GM18873 (cell line): ENCODE measurements around the gene CDKN1B.

Experiments used
- ATAC-seq: cut with Tn5 transposase; IDR thresholded peaks from one replicate; pipeline ENCODE4 v1.9.1; 2021; ENCODE audit warnings: mild to moderate bottlenecking, moderate library complexity, moderate number of reproducible peaks; ENCODE audit not compliant: unreplicated experiment, low FRiP score

The CDKN1B gene

DNA sequence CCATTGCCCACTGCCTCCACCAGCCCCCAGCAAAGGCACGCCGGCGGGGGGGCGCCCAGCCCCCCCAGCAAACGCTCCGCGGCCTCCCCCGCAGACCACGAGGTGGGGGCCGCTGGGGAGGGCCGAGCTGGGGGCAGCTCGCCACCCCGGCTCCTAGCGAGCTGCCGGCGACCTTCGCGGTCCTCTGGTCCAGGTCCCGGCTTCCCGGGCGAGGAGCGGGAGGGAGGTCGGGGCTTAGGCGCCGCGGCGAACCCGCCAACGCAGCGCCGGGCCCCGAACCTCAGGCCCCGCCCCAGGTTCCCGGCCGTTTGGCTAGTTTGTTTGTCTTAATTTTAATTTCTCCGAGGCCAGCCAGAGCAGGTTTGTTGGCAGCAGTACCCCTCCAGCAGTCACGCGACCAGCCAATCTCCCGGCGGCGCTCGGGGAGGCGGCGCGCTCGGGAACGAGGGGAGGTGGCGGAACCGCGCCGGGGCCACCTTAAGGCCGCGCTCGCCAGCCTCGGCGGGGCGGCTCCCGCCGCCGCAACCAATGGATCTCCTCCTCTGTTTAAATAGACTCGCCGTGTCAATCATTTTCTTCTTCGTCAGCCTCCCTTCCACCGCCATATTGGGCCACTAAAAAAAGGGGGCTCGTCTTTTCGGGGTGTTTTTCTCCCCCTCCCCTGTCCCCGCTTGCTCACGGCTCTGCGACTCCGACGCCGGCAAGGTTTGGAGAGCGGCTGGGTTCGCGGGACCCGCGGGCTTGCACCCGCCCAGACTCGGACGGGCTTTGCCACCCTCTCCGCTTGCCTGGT, at the start of gene CDKN1B:
TSS of gene CDKN1B (plus strand) at position 576 of the 793 bp plus-strand sequence. CDS start 472 bp downstream, outside the sequence.
- peak; percentile 30 for ATAC-seq

DNA sequence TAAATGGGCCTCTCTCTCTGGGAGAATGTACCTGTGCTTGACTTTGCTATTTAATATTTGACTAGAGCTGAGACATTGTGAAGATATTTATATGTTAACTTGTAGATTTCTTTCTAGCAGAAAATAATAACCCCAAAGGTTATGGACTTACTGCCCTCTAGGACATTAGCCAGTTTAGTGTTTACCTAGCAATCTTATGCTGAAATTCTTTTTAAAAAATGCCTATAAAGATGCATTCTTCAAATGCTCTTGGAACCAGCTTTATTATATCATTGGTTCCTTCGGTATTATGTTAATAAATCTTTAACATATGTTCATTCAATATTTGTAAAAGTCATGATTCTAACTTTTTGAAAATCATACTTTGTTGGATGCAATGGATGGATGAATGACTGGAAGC, 49.2 kb upstream of the CDKN1B start:
- no peak for ATAC-seq

GRCh38 chr12:12669020-12669419, 48.1 kb upstream of the CDKN1B start:
- ATAC-seq: no peak

DNA sequence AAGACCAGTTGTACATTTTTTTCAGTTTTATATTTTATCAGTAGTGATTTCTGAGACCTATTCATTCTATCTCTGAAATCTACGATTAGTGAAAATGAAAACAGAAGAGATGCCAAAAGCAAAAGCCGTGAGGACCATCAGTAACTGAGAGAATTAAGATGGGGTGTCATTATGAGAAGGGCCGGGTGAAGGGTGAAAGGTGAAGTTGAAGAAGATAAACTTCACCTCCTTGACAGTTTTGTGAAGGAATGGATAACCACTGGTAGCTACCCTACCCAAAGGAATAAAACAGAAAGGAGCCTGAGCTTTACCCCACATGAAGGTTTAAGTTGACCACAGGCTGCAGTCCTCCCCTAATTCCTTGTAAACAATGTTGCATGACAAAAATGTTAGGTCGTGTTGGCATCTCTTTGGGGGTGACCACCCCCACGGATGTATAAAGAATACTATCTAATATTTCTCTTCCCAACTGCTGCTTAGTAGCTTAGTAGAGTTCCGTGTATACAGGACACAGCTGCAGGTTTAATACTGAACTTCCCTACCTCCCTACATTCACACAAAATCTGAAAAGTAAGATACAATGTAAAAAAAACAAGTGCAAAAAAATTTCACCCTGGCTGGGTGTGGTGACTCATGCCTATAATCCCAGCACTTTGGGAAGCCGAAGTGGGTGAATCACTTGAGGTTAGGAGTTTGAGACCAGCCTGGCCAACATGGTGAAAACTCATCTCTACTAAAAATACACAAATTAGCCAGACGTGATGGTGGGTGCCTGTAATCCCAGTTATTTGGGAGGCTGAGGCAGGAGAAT, 45.1 kb upstream of the CDKN1B start:
- no peak for ATAC-seq

DNA sequence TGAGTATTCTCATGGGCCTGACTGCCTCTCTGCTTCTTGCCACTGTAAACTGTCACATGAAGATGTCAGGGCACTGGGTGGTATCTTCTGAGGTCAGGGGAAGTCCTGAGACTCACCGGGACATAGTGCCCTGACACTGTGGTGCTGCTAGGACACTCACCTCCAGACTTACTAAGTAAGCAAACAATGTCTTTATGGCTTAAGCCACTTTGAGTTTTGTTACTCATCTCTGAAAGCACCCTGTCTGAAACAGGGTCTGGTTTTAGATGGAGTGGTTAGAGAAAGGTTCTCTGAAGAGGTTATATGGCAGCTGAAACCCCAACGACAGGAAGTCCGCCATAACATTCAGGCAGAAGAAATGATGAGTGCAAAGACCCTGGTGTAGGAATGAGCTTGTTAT, 43.9 kb upstream of the CDKN1B start:
- ATAC-seq: peak; percentile 72

DNA sequence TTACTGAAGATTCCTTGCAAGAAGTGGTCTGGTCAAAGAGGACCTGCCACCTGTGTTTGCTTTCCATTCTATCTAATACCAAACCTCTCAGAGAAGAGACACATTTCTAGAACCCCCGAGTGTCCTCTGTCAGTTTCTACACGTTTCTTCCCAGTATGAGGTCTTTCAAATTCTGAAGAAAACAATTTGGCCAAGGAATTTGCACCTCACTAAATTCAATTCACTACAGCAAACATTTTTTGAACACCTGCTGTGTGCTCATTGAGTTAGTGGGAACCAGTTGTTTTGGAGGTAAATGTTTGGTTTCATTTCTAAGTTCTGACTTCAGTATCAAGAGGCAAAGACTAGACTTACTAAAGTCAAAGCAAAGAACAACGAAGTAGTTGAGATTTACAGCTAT, 40.6 kb upstream of the CDKN1B start:
- no peak for ATAC-seq

DNA sequence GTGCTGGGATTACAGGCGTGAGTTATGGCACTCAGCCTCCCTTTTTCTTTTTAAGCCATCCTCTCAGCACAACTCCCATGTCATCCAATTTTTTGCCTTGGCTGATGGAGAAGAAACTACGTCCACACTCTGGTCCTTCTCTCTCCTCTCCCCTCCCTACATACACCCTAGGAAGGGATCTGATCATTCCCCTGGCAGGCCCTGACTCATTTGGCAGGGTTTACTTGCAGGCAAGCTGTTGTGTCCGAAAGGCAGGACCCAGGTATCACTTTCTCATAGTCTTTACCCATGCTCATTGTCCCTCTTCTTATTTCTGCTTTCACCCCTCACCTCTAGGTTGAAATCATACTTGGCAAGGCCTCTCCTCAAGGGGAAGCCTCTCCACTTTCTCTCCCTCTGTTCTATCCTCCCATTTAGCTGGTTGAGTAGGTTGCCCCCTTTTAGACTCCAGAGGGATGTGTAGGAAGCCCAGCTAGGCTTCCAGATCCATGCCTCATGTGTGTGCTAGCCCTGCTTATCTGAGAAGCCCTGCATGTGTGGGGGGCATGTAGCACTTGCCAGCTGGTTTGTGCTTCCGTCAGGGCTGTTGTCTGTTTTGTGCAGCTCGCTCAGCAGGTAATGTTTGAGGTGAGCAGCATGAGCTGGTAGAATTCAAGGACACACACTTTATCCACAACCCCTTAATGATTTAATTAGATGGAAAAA, 36.0 kb upstream of the CDKN1B start:
- no peak for ATAC-seq

GRCh38 chr12:12682284-12682683, 34.9 kb upstream of the CDKN1B start:
- no peak for ATAC-seq

DNA sequence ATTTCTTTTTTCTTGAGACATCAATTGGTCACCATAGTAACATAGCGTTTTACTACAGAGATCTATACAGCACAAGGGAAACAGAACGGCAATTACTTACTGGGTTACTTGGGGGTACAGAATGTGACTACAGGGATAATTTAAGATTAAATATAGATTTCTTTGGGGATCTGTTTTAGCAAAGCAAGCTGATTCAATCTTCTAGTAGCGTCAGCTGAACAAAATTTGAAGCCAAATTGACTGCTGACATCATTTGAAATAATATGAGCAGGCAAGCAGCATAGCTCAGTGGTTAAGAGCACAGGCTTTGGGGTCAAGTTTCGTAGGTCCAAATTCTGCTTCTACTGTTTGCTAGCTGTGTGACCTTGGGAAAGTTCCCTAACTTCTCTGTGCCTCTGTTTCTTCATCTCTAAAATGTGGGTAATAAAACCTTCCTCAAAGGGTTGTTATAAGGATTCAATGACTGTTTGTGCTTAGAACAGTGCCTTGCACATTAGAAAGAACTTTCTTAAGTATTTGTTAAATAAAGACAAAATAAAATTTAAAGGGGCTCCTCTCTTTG, 34.0 kb upstream of the CDKN1B start:
- no peak for ATAC-seq

GRCh38 chr12:12683725-12684124, 33.4 kb upstream of the CDKN1B start:
- ATAC-seq: no peak

- no peak for ATAC-seq
Observed at GRCh38 chr12:12684375-12685106, 32.6 kb upstream of the CDKN1B start.

DNA sequence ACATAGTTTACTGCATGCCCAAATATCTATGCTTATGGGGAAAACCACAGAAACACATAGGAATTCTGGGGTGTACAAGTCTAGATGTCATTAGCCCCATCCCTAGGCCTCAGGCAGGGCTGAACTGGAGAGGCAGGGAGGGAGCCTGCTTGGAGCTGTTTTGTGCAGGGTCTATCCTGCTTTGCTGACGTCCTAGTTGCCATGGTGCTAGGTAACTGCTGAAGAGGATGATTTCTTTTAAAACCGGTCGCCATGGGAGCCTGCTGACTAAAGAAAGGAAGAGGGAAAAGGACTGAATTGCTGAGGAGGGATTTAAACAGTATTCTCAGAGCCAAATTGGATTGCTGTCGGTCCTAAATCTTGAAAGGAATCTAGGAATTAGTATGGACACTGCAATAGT, 31.9 kb upstream of the CDKN1B start:
- ATAC-seq: no peak

DNA sequence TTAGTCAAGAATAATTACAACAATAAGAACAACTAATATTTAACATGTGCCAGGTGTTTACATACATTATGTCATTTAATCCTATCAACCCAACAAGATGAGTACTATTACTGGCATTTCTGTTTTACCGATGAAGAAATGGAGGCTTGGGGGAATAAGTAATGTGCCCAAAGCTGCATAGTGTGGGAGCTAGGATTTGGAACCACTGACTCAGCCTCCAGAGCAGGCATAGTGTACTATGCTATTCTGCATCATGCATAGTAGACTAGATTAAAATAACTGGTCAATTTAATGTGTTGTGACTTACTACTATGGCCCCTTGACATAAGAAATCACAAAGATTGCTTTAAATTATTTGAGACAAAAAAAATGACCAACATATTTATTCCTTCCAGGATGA, 30.7 kb upstream of the CDKN1B start:
- ATAC-seq: no peak

- ATAC-seq: no peak
Observed at GRCh38 chr12:12686925-12687324, 30.2 kb upstream of the CDKN1B start.

GRCh38 chr12:12689647-12690300, 27.4 kb upstream of the CDKN1B start:
- no peak for ATAC-seq

GRCh38 chr12:12691549-12691948, 25.6 kb upstream of the CDKN1B start:
- ATAC-seq: peak; percentile 38

DNA sequence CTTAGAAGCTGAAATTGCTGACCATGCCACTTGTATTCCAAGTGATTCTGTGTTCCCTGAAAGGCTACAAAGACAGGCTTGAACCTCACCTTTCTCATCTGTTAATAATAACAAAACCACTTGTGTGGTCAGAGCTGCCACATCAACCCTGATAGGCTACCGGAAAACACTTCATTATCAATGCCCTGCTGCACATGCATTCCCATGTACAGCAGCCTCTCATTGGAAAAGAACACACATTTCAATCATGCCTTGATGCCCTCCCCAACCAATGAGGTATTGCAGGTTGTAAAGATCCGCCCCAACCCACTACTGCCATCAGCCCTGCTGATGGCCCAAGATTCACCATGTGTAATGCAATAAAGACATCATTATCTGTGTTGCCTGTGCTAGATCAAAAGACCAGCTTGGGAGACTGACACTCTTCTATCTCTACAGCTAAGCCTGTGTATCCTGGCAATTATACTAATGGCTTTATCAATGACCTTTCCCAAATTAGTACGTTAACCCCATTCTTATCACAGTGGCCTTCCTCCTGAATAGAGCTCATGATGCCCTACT, 24.0 kb upstream of the CDKN1B start:
- ATAC-seq: no peak

- peak; percentile 65 for ATAC-seq
Observed at GRCh38 chr12:12696562-12697383, 20.4 kb upstream of the CDKN1B start.
